GM21717 (cell line): ENCODE results near the gene TCN1.
"Not testable (repeated sequence)": the region's sequence is repeated elsewhere in the genome, so short reads cannot be mapped to it uniquely, and the experiment has no call there.

Experiments
- ATAC-seq: cut with Tn5 transposase; IDR thresholded peaks from one replicate; pipeline ENCODE4 v1.9.1; 2021; ENCODE audit warnings: mild to moderate bottlenecking, moderate library complexity; ENCODE audit not compliant: unreplicated experiment

The TCN1 gene, protein sequence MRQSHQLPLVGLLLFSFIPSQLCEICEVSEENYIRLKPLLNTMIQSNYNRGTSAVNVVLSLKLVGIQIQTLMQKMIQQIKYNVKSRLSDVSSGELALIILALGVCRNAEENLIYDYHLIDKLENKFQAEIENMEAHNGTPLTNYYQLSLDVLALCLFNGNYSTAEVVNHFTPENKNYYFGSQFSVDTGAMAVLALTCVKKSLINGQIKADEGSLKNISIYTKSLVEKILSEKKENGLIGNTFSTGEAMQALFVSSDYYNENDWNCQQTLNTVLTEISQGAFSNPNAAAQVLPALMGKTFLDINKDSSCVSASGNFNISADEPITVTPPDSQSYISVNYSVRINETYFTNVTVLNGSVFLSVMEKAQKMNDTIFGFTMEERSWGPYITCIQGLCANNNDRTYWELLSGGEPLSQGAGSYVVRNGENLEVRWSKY

DNA sequence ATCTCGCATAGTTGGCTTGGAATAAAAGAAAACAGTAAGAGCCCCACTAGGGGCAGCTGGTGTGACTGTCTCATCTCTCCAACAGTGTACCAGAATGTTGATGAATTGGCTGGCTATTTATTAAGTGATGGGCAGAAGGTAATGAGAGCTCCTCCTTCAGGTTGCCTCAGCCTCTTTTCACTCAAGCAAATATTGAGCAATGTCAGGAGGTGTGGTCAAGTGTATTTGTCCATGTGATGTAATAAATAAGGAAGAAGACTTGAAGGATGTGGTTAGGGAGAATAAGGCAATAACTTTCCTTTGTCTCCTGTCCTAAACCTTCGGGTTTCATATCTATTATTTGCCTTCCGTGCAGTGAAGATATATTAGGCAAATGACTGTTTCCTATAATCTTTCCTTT is at the start of gene TCN1:
Gene TCN1 (minus strand): TSS at position 91 of the 400 bp plus-strand sequence. CDS start 17 bp downstream, at position 74.
- no peak for ATAC-seq

DNA sequence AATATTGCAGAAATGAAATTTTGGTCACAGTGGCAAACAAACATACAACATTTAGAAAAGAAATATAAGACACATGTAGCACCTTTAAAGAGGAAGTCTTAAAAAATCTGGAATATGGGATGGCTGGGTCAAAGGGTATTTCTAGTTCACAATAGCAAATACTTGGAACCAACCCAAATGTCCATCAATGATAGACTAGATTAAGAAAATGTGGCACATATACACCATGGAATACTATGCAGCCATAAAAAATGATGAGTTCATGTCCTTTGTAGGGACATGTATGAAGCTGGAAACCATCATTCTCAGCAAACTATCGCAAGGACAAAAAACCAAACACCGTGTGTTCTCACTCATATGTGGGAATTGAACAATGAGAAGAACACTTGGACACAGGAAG is 37.3 kb upstream of the TCN1 start:
- not testable (repeated sequence) for ATAC-seq

DNA sequence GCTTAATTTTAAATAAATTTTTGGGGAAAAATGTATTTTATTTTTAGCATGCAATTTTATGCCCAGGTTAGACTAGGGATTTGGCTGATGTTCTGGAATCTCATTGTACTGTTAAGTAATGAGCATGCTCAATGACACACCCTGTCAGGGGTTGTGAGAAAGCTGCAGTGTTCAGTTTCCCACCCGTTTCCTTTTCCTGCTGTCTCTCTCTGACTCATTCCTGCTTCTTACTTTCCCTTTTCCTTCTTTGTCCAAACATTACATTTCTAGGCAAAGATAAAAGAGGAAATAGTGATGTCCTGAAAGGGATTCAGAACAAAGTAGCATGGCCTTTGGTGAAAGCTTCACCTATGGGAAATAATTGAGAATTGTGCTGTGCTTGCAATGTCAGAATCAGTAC is 35.0 kb upstream of the TCN1 start:
- ATAC-seq: no peak

DNA sequence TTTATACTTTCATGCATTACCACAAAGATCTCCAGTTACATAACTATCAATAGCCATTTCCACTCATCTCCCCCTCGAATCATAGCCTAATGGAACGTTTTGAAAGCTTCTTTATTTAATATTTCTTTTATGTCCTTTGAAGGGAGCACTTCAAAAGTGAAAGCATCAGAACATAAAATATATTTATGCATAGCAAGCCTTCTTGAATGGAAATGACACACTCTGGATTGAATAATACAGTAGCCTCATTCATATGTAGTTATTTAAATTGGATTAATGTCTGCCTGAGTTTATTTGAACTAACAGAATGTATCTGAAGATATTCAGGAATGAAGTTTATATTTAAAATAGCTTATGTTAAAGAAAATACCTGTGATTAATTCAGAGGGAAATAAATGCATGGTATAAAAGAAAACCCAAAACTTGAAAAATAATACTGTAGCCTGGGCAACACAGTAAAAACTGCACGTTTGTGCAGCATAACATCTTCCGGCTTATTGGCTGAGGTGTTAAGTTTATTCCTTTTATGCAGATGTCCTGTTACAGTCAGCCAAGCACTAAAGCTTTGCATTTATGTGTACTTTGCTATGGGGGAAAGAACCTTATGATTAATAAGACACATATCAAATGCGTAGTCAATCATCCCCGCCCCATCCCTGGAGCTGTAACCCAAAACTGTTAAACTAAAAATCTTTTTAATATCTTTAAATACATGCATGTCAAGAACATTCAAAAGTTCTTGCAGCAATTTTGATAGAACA is 34.3 kb upstream of the TCN1 start:
- no peak for ATAC-seq

DNA sequence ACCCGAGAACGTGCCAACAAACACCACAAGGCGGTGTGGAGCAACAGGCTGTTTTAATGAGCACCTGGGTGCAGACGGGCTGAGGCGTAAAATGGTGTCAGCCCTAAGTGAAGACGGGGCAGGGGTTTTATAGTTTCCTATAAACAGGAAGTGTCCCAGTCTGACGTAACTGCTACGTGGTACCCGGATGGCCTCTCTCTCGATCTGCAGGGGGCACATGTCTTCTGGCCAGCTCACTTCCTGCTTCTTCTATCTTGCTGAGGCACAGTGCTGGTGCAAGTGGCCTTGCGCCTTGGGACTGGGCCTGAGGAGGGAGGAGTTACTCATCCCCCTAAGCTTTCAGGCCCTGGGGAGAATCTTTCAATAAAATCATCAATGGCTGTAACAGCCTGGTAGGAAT is 33.2 kb upstream of the TCN1 start:
- no peak for ATAC-seq

DNA sequence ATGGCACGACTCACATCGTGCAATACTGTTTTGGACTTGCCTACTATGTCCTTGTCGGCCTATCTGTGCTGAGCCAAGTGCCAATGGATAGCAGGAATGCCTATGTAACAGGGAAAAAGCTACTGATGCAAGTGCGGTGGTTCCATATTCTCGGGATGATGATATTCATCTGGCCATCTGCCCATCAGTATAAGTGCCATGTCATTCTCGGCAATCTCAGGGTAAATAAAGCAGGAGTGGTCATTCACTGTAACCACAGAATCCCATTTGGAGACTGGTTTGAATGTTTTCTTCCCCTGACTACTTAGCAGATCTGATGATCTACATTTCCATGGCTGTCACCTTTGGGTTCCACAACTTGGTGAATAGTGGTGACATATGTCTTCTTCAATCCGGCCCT is 32.4 kb upstream of the TCN1 start:
- no peak for ATAC-seq

DNA sequence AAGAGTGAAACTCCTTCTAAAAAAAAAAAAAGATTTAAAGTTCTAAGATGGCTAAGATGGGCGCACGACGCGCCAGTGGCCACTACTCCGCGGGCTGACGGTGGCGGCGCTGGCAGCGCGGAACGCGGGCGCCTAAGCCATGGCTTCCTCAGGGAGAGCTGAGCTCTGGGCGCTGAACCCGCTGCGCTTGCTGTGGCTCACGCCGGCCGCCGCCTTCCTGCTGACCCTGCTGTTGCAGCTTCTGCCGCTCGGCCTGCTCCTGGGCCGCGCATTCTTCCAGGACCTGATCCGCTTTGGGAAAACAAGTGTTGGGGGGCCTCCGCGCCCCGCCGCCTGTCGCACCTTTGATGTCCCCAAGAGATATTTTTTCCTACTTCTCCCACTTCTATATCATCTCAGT is 31.8 kb upstream of the TCN1 start:
- ATAC-seq: no peak

DNA sequence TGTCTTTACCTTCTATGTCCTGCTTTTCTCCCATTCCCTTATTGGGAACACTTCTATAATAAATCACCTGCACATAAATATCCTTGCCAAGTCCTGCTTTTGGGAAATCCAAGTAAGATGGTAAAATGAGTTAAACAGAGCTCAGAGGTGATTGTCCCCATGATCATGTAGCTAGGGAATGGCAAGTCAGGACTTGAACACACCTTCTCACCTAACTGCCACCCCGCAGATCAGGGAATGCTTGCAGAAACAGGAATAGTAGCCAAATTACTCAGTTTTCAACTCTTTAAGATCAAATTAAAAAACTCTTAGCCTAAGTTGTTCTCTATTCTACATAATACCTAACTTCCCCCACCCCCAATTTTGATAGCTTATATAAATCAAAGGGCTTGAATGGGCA is 28.3 kb upstream of the TCN1 start:
- no peak for ATAC-seq

DNA sequence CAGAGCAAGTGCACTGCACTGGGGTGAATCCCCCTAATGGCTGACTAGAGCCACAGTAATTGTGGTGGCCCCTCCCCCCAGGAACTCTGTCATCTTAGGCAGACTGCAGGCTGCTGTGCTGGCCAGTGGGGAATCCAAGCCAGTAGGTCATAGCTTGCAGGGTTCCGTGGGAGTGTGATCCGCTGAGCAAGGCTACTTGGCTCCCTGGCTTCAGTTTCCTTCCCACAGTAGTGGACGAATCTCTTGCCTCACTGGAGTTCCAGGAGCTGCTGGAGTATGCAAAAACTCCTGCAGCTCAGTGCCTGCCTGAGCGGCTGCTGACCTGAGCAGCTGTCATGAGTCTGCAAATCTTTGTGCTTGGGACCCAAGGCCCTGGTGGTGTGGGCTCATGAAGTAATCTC is 25.5 kb upstream of the TCN1 start:
- no peak for ATAC-seq

DNA sequence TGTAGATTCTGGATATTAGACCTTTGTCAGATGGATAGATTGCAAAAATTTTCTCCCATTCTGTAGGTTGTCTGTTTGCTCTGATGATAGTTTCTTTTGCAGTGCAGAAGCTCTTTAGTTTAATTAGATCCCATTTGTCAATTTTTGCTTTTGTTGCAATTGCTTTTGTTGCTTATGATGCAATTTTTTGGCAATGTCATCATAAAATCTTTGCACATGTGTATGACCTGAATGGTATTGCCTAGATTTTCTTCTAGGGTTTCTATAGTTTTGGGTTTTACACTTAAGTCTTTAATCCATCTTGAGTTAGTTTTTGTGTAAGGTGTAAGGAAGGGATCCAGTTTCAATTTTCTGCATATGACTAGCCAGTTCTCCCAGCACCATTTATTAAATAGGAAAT is 20.9 kb upstream of the TCN1 start:
- not testable (repeated sequence) for ATAC-seq

DNA sequence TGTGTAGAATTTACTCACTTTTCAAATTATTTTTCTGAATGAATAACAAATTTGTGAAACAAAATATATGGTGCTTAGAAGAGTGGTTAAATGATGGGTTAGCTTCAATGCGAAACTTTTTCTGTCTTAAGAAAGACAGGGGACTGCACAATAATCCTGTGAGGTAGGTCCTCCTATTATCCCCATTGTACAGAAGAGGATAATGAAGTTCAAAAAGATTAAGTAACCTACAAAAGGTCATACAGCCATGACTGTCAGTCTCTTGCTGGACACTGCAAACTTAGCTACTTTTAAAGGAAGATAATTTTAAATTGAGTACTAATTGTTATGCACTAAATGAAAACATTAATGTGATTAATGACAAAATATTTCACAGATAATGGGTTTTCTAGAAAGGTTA is 17.3 kb upstream of the TCN1 start:
- no peak for ATAC-seq

DNA sequence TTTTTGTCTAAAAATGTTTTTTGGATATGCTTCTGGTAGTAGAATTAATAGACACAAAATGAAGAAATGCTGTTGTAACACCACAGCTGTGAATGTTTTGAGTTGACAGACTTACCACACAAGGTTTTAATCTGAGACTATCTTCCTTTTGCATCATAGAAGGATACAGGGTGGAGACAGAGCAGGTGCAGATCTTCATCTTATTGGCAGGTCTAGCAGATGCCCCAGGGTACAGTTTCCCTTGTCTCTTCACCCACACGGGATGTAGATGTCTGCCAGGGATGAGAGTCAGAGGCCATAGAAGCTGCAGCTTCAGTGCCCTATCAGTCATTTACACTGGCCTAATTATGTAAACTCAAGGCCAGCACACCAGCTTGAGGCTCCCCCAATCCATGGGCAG is 13.3 kb upstream of the TCN1 start:
- no peak for ATAC-seq

DNA sequence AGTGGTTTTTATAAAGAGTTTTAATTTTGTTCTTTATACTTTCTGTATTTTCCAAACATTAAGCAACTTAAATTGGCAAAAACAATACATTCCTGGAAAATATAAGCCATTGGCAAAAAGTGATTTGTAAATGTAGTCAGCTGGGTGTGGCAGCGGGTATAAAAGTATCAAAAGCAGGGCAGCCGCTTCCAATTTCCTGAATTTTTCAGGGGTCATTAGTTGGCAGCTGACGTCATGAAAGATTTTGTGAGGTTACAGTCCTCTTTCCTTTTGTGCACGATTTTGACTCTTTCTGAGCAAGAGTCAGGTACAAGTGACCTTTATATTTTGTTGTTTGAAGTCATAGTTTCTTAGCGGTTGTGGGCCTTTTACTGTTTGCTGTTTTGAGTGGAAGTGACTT is 12.3 kb upstream of the TCN1 start, which contains the start of gene OOSP3:
Gene OOSP3 (plus strand): TSS at position 208 of the 400 bp plus-strand sequence. CDS start 27 bp downstream, at position 235.
- no peak for ATAC-seq

DNA sequence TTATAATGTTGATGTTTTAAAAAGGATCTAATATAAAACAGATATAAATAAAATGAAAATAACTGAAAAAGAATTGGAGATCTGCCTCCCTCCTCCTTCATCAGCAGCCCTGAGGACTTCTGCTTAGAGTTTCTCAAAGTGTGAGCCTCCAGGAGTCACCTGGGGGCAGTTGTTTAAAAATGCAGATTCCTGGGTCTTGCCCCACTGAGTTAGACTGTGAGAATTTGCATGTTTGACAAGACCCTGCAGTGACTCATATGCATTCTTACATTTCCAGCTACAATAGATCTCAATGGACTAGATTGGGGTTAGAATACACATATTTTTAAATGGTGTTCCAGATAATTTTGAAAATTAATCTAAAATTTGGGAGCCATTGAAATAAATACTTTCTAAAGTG is 11.5 kb upstream of the TCN1 start:
- no peak for ATAC-seq

DNA sequence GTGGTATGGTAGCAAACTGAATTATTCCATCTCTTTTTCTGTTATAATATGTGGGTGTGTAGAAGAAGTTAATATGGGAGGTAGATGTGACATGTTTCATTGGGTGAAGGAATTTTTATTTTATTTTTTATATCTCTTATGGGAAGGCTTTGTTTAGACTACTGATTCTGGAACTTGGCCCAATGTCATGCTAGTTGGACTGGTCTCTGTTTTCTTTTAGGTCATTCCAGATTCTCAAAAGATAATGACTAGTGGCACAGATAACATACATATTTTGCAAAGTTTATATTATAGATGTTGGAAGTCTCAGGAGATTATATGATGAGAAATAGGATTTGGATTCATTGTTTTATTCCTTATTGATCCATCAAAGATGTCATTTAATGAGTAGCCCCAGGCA is 11.0 kb upstream of the TCN1 start:
- no peak for ATAC-seq

DNA sequence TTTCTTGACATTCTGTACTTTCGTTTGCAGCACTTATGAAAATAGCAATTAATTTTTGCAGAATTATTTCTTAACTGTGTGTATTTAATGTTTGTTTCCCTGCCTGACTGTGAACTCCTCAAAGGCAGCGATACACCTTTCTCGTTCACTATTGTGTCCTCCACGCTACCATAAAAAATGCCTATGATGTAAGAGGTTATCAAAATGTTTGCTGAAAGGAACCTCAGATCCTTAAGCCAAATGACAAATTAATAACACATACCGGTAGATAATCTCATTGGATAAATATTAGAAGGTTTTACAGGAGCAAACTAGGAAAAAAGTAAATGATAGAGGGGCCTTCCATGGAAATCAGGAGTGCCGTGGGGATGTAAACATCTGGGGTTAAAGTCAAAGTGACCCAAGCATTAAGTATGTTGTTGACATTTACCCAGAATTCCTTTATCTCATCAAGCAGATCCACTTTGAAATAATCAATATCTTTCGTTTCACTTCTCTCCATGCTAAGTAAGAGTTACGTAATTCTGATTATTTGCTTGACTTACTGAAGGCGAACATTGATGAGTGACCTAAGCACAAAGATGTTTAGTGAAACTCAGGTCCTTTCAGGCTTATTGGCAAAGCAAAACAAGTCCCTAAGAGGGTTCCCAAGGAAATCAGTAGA is 9.7 kb upstream of the TCN1 start:
- ATAC-seq: no peak

DNA sequence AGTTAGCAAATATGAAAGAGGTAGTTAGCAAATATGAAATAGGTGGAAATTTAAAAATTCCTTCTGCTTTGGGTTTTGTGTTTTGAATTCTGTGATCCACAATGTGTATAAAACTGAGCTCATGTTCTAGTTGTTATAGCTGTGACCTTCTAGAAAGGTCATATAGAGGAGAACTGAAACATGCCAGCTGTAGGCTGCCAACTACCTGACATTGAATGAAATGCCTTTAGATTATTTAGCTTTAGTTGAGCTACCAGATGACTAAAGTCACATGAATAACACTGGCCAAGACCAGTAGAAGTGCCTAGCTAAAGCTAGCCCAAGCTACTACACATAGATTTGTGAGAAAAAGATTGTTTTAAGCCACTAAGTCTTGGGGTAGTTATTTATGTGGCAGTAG is 5.8 kb upstream of the TCN1 start:
- no peak for ATAC-seq

DNA sequence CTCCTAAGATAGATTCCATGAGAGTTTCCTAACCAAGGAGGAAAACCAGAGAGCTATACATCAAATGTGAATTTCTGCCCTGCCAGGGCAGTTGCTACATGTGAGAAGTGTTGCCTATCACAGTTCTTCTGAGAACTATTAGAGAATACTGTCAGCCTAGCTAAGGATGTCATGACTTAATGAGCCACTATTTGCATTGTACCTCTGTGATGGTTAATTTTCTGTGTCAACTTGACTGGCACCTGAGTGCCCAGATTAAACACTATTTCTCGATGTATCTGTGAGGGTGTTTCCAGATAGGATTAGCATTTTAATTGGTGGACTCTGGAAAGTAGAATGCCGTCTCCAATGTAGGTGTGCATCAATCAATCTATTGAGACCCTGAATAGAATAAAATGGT is 1.7 kb upstream of the TCN1 start:
- no peak for ATAC-seq

DNA sequence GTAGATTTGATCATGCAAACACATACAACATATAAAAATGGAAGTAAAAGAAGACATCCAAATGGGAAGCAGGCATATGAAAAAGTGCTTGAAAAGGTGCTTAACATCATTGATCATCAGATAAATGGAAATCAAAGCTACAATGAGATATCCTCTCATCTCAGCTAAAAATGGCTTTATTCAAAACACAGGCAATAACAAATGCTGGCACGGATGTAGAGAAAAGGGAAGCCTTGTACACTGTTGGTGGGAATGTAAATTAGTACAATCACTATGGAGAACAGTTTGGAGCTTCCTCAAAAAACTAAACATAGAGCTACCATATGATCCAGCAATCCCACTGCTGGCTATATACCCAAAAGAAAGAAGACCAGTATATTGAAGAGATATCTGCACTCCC is 549 bp upstream of the TCN1 start:
- ATAC-seq: no peak

DNA sequence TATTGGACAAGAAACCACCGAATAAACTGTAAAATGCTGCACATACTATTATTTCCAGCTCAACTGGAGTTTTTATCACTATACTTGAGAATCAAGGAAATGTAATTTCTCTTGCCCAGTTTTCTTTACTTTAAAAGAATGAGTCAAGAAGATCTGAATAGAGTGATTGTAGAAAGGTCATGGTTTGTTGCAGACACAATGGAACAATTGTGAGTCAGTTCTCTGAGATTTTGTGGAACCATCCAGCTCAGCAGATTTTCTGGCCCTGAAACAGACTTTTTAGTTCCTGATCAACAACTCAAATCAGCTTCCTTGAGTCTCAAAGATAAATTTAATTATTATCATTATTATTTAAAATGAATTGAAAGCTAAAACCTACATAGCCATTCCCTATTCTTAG is 1.3 kb downstream of the TCN1 start:
- no peak for ATAC-seq

DNA sequence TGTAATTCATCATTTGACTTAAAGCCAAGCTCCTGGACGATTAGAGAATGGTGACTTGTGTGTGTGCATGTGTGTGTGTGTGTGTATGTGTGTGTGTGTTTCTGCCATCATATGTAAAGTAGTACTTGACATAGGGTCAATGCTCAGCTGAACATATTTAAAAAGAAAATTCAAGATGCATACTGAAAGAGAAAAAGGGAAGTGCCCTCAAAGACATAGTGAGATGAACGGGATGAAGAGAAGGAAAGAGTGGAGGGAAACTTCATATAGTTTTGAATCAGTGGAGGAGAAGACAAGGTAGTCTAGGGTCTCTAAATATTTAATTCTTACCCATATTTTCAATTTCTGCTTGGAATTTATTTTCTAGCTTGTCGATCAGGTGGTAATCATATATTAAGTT is 4.0 kb downstream of the TCN1 start:
- ATAC-seq: no peak

DNA sequence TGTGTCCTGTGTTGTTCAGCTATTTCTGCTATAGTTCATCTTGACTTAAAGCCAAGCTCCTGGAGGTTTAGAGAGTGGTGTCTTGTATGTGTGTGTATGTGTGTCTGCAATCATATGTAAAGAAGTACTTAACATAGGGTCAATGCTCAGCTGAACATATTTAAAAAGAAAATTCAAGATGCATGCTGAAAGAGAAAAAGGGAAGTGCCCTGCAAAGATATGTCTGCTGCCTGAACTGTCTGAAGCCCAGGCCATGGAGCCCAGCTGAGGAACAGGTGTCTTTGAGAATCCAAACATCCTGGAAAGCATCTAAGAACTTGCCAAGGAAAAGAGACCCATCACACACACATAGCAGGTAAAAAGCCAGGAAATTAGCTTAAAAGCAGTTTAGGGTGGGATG is 6.6 kb downstream of the TCN1 start:
- ATAC-seq: no peak
